Sigmoid colon (tissue), 4 donors: Measurements from ENCODE around the gene DPYSL3.

Source experiments
- CTCF ChIP-seq, 4 experiments: fragments of 450-650 bp in 3 of 4; fragments of 200-600 bp in 1 of 4; IDR thresholded peaks; one replicate each; pipeline ENCODE4 v1.5.1; 2016 to 2019; ENCODE audit warnings: antibody characterized with exemption in 4 of 4, mild to moderate bottlenecking in 3 of 4, moderate library complexity in 2 of 4
- EP300 ChIP-seq, 4 donors: sonication (generic); formaldehyde crosslinking; IDR thresholded peaks; one replicate each; pipeline ENCODE4 v1.6.1; 2017; ENCODE audit warnings: antibody characterized with exemption in 4 of 4
- POLR2AphosphoS5 ChIP-seq, 4 donors: sonication (generic); formaldehyde crosslinking; IDR thresholded peaks; one replicate each; pipeline ENCODE4 v1.6.1; 2017; ENCODE audit warnings: antibody characterized with exemption in 4 of 4

GRCh38 chr5:147451193-147451592 lies 58.7 kb downstream of the DPYSL3 start:
- no peak for TF ChIP-seq EP300 (IDR thresholded peaks at IDR 0.05)
- no peak for TF ChIP-seq CTCF (IDR thresholded peaks at IDR 0.05)
- no peak for TF ChIP-seq POLR2AphosphoS5 (IDR thresholded peaks at IDR 0.05)
